Activated B cell treated with CpG ODN at 0.5 μM for 24 hours (primary cell): ENCODE results near the gene ARRB2. TPM values are rescaled to one million over a fixed set of nuclear protein-coding genes. Genes with fewer than 3 reads are reported as not detected.
"Not testable (repeated sequence)": the region's sequence is repeated elsewhere in the genome, so short reads cannot be mapped to it uniquely, and the experiment has no call there.

Experiments
- ATAC-seq: fragments of 200-7000 bp; cut with Tn5 transposase; one replicate; pipeline ENCODE4 v1.10.0; 2021; ENCODE audit warnings: low read depth, mild to moderate bottlenecking, moderate library complexity
- CTCF ChIA-PET: fragments of 350-600 bp; sonication (Branson Sonifier 250); formaldehyde crosslinking; loops from one replicate; lab custom pipeline; 2021; ENCODE audit warnings: antibody characterized with exemption; lab: Charles Lee
- POLR2A ChIA-PET: fragments of 350-600 bp; sonication (Branson Sonifier 250); formaldehyde crosslinking; loops from one replicate; lab custom pipeline; 2021; ENCODE audit warnings: antibody characterized with exemption; lab: Charles Lee
- DNase-seq: peaks from one replicate; pipeline ENCODE4 v3.0.0; 2022
- H3K27ac Mint-ChIP-seq: one replicate; pipeline ENCODE4 v1.8.0; 2020; ENCODE audit warnings: mixed read lengths
- H3K27me3 Mint-ChIP-seq: one replicate; pipeline ENCODE4 v1.8.0; 2021; ENCODE audit warnings: mixed read lengths
- H3K36me3 Mint-ChIP-seq: one replicate; pipeline ENCODE4 v1.8.0; 2021; ENCODE audit warnings: low read depth, mixed read lengths
- H3K4me1 Mint-ChIP-seq: one replicate; pipeline ENCODE4 v1.8.0; 2021; ENCODE audit warnings: mixed read lengths
- H3K4me3 Mint-ChIP-seq: one replicate; pipeline ENCODE4 v1.8.0; 2020; ENCODE audit warnings: mild to moderate bottlenecking, mixed read lengths
- H3K9me3 Mint-ChIP-seq: one replicate; pipeline ENCODE4 v1.8.0; 2020; ENCODE audit warnings: mixed read lengths
- CTCF ChIP-seq: fragments of 200-600 bp; IDR thresholded peaks from one replicate; pipeline ENCODE4 v1.8.0; 2022; ENCODE audit warnings: antibody characterized with exemption, mild to moderate bottlenecking
- intact Hi-C: fragments of 100-400 bp; cut with micrococcal nuclease; formaldehyde crosslinking; loops from one replicate; pipeline ENCODE4 v1.15.1; 2024
- total RNA-seq: library from RNA; stranded (reverse); gene quantifications from 2 replicates; pipeline ENCODE4 v1.2.3, GENCODE V29; 2022

Gene ARRB2
- total RNA-seq, 1 donor from 2014 or later: 52.0 TPM

GRCh38 chr17:4708436-4708835 lies 2.0 kb upstream of the ARRB2 start:
- H3K9me3 Mint-ChIP-seq: no peaks in the 10 kb centered on the region
- H3K27me3 Mint-ChIP-seq: no peaks in the 10 kb centered on the region
- DNase-seq (no peak), ATAC-seq (no peak)
- H3K27ac Mint-ChIP-seq: peak overlapping the region; percentile 30
- POLR2A ChIA-PET: interaction anchor here (0.7 to 2.4 kb wide), 3 partner anchors 81 to 778 kb away, joined by 3 to 17 read pairs (median 5); partner anchors contain the start of genes C17orf107, DERL2, GLTPD2 and MIS12
- H3K4me1 Mint-ChIP-seq: peaks cover 39% of the 10 kb centered on the region
- CTCF ChIA-PET: interaction anchor here (0.6 to 2.6 kb wide), 2 partner anchors 82 to 141 kb away, joined by 3 to 11 read pairs; no protein-coding TSS in a partner anchor
- intact Hi-C loops: no loop called here
- H3K4me3 Mint-ChIP-seq: no peak overlapping the region
- TF ChIP-seq CTCF: no peak
- H3K36me3 Mint-ChIP-seq: peaks cover 7% of the 10 kb centered on the region

DNA sequence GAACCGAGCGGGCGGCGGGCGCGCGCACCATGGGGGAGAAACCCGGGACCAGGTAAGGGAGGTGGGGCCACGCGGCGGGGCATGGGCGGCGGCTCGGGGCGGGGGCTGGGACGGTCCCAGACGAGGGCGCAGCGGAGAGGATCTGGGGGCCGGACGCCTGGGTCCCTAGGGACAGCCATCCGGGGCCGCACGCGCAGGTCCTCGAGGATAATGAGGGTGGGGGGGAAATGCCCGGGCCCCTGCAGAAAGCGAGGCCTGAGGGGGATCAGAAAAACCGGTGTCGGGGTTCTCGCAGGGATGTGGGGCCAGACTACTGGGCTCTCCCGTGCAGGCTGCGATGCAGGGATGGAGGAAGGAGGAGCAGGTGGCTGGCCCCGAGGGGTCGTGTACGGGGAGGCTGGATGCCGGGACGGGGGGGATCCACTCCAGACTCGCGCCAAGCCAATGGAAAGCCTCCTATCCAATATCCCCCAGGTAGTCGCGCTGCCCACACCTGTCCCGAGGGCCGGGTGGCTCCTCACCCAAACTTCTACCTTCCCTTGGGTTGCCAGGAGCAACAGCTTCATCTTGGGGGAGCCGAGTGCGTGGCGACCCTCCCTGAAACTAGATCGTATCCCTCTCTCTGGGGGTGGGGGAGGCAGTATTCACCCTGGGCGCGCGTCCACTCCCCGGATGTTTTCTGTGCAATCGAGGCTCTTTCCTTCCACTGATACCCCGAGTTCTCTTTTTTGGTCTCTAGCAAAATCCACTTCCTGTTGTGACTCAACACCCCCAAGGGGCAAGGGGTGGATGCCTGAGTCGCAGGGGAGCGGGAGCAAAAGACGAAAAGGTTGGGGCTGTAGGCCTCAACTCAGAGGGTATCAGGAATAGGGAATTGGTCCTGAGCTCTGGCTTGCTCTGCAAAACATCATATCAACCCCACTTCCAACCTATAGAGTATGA lies 532 bp downstream of the ARRB2 start:
- H3K27me3 Mint-ChIP-seq: no peaks in the 10 kb centered on the region
- H3K27ac Mint-ChIP-seq: peak overlapping the region; percentile 83
- POLR2A ChIA-PET: interaction anchor here (0.6 to 3.2 kb wide), 10 partner anchors 12 to 237 kb away, joined by 3 to 17 read pairs (median 6); partner anchors contain the start of genes C17orf107, GLTPD2, MED11 and PFN1
- intact Hi-C loops: loop anchor here (1.0 to 5.0 kb wide), 13 partner anchors 20 to 775 kb away; partner anchors contain the start of genes CHRNE, DERL2, MED11 and MINK1
- ATAC-seq: no peak
- CTCF ChIA-PET: interaction anchor here (0.8 to 3.1 kb wide), 8 partner anchors 20 to 198 kb away, joined by 3 to 13 read pairs (median 4); partner anchors contain the start of genes C17orf107 and MED11
- no peak for DNase-seq
- H3K4me3 Mint-ChIP-seq: peak overlapping the region; percentile 86
- H3K9me3 Mint-ChIP-seq: no peaks in the 10 kb centered on the region
- peaks cover 48% of the 10 kb centered on the region for H3K4me1 Mint-ChIP-seq
- TF ChIP-seq CTCF: no peak
- H3K36me3 Mint-ChIP-seq: peaks cover 8% of the 10 kb centered on the region

GRCh38 chr17:4711661-4712181 lies 1.3 kb downstream of the ARRB2 start:
- DNase-seq: no peak
- ChIA-PET POLR2A (interaction anchor here (2.9 to 3.2 kb wide), 2 partner anchors 14 to 189 kb away, joined by 10 to 11 read pairs; partner anchors contain the start of gene C17orf107), CTCF (interaction anchor here (3.1 kb wide), 1 partner anchor 78 kb away, joined by 13 read pairs; no protein-coding TSS in a partner anchor)
- Mint-ChIP-seq H3K27me3 (no peaks in the 10 kb centered on the region), H3K4me3 (peak overlapping the region; percentile 86), H3K36me3 (peaks cover 11% of the 10 kb centered on the region), H3K4me1 (peaks cover 48% of the 10 kb centered on the region), H3K27ac (peak overlapping the region; percentile 83), H3K9me3 (no peaks in the 10 kb centered on the region)
- no peak for TF ChIP-seq CTCF
- ATAC-seq: no peak
- intact Hi-C loops: loop anchor here (2.0 to 5.0 kb wide), 5 partner anchors 95 to 256 kb away; partner anchors contain the start of genes MYBBP1A, PFN1, PLD2 and RNF167

GRCh38 chr17:4712526-4712925 lies 2.1 kb downstream of the ARRB2 start:
- ChIA-PET CTCF (interaction anchor here (3.1 kb wide), 1 partner anchor 78 kb away, joined by 13 read pairs; no protein-coding TSS in a partner anchor), POLR2A (interaction anchor here (3.2 kb wide), 1 partner anchor 13 kb away, joined by 11 read pairs; no protein-coding TSS in a partner anchor)
- Mint-ChIP-seq H3K9me3 (no peaks in the 10 kb centered on the region), H3K27ac (peak overlapping the region; percentile 61), H3K27me3 (no peaks in the 10 kb centered on the region), H3K36me3 (peaks cover 19% of the 10 kb centered on the region), H3K4me3 (no peak overlapping the region), H3K4me1 (peaks cover 48% of the 10 kb centered on the region)
- intact Hi-C loops: loop anchor here (5.0 kb wide), 1 partner anchor 255 kb away; the partner anchor contains the start of gene SPAG7
- TF ChIP-seq CTCF: no peak
- no peak for DNase-seq
- ATAC-seq: no peak

GRCh38 chr17:4714340-4715062 lies 4.1 kb downstream of the ARRB2 start:
- POLR2A ChIA-PET: interaction anchor here (0.6 kb wide), 1 partner anchor 10 kb away, joined by 5 read pairs; no protein-coding TSS in a partner anchor
- H3K9me3 Mint-ChIP-seq: not testable (repeated sequence)

More at GRCh38 chr17:4714340-4715062, 4.1 kb downstream of the ARRB2 start:
- Mint-ChIP-seq H3K36me3 (peaks cover 38% of the 10 kb centered on the region), H3K27ac (peak overlapping the region; percentile 81), H3K4me3 (peak overlapping the region; percentile 52), H3K4me1 (peaks cover 48% of the 10 kb centered on the region)
- intact Hi-C loops: loop anchor here (5.0 kb wide), 1 partner anchor 253 kb away; the partner anchor contains the start of gene SPAG7
- DNase-seq, CTCF ChIA-PET, H3K27me3 Mint-ChIP-seq, ATAC-seq: not testable (repeated sequence)
